Mucosa of descending colon (tissue), 3 donors: ENCODE measurements around the gene HIPK2. TPM values are rescaled to one million over a fixed set of nuclear protein-coding genes. Genes with fewer than 3 reads are reported as not detected.

Experiments used
- ATAC-seq: fragments of 200-7000 bp; cut with Tn5 transposase; one replicate; pipeline ENCODE4 v1.9.1; 2020; ENCODE audit warnings: mild to moderate bottlenecking, moderate library complexity
- DNase-seq, 3 donors: peaks; one replicate each; pipeline ENCODE4 v3.0.0-alpha.2; 2020
- H3K36me3 ChIP-seq: fragments of 200-600 bp; one replicate; pipeline ENCODE4 v1.8.0; 2021; ENCODE audit warnings: low read depth, mild to moderate bottlenecking
- H3K4me1 ChIP-seq: fragments of 200-600 bp; one replicate; pipeline ENCODE4 v1.8.0; 2021; ENCODE audit warnings: low read depth, mild to moderate bottlenecking
- H3K4me3 ChIP-seq: fragments of 200-600 bp; one replicate; pipeline ENCODE4 v1.8.0; 2021; ENCODE audit warnings: mild to moderate bottlenecking
- H3K9me3 ChIP-seq: fragments of 200-600 bp; one replicate; pipeline ENCODE4 v1.8.0; 2021; ENCODE audit warnings: mild to moderate bottlenecking
- intact Hi-C, 2 donors: fragments of 100-400 bp; cut with DNase I in 1 of 2; cut with micrococcal nuclease in 1 of 2; formaldehyde crosslinking; loops; one replicate each; pipeline versions ENCODE4 v1.11.0 to v1.11.1; 2022; cut with DNase I, micrococcal nuclease
- total RNA-seq, 3 donors: library from RNA; stranded (reverse); fragmentation: NEBNext Ultra II Directional in 2 of 3; extraction: Animal tissue kit (Norgen Biotek cat#: 25700) in 2 of 3; gene quantifications; one replicate each; pipeline versions ENCODE4 v1.2.1 to v1.2.4, GENCODE V29; 2021 to 2023
- TF ChIP-seq, protein P1 (sequence below): fragments of 200-600 bp; IDR thresholded peaks from one replicate; pipeline ENCODE4 v1.8.0; 2022; ENCODE audit warnings: antibody characterized with exemption, mild to moderate bottlenecking
- donor health status: DM: no; HTN: no; CAD: no; lungs with moderate emphysema.
- donor health status: DM: no; HTN: no; CAD: no.
- donor health status: DM: no; HTN: yes; CAD: no.

HIPK2 gene
- total RNA-seq, 3 donors from 2014 or later, result 29.9 to 63.6 (median 39.9) TPM

- Histone ChIP-seq H3K4me3 (no peak overlapping the region), H3K9me3 (no peaks in the 10 kb centered on the region), H3K36me3 (no peaks in the 10 kb centered on the region), H3K4me1 (peaks cover 10% of the 10 kb centered on the region)
- ATAC-seq (peak; percentile 90), DNase-seq (peak; percentile 70 to 77 (median 72))
- TF ChIP-seq, protein P1, sequence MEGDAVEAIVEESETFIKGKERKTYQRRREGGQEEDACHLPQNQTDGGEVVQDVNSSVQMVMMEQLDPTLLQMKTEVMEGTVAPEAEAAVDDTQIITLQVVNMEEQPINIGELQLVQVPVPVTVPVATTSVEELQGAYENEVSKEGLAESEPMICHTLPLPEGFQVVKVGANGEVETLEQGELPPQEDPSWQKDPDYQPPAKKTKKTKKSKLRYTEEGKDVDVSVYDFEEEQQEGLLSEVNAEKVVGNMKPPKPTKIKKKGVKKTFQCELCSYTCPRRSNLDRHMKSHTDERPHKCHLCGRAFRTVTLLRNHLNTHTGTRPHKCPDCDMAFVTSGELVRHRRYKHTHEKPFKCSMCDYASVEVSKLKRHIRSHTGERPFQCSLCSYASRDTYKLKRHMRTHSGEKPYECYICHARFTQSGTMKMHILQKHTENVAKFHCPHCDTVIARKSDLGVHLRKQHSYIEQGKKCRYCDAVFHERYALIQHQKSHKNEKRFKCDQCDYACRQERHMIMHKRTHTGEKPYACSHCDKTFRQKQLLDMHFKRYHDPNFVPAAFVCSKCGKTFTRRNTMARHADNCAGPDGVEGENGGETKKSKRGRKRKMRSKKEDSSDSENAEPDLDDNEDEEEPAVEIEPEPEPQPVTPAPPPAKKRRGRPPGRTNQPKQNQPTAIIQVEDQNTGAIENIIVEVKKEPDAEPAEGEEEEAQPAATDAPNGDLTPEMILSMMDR, result no peak
- intact Hi-C loops, result no loop called here
These were observed 86.5 kb downstream of the HIPK2 start for GRCh38 chr7:139691253-139691781.

- Histone ChIP-seq H3K4me1 (peaks cover 10% of the 10 kb centered on the region), H3K4me3 (no peak overlapping the region), H3K36me3 (no peaks in the 10 kb centered on the region), H3K9me3 (peaks cover 5% of the 10 kb centered on the region)
- intact Hi-C loops, result no loop called here
- TF ChIP-seq, protein P1, result no peak
- ATAC-seq (no peak), DNase-seq (no peak)
These were observed 89.7 kb downstream of the HIPK2 start for GRCh38 chr7:139687980-139688632.

DNA sequence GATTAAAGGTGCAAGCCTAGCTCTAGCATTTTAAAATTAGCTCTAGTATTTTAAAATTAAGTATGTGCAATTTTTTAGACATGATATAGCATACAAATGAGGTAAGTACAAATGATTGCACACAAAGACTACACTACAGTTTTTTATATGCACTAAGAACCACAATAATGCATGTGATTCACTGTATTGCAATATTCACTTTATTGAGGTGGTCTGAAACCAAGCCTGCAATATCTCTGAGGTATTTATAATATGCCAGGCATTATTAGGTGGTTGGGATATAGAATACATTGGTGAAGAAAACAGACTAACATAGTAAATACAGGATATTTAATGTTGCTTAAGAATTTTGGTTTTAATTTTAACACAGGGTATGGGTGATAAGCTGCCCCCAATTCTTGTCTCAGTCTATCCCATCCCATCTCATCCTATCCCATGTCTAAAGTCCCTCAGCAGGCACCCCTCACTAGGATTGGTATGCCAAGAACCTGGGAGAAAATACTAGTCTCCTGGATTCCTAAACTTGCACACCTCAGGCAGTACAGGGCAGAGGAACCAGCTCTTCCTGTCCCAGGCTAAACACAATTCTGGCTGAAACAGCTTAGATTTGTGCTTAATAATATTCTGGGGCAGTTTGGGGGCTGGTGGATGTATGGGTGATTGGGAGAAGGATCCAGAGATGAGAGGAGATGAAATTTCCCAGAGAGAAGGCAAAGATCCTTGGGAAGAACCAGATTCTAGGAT is 90.4 kb downstream of the HIPK2 start:
- Histone ChIP-seq H3K4me3 (no peak overlapping the region), H3K36me3 (no peaks in the 10 kb centered on the region), H3K9me3 (peaks cover 5% of the 10 kb centered on the region), H3K4me1 (peaks cover 8% of the 10 kb centered on the region)
- DNase-seq (no peak), ATAC-seq (no peak)
- intact Hi-C loops, result no loop called here
- TF ChIP-seq, protein P1, result no peak

GRCh38 chr7:139683137-139683921 is 94.5 kb downstream of the HIPK2 start:
- peaks cover 4% of the 10 kb centered on the region for H3K4me1 ChIP-seq
- TF ChIP-seq, protein P1, result no peak
- intact Hi-C loops, result no loop called here
- no peaks in the 10 kb centered on the region for H3K36me3 ChIP-seq
- DNase-seq (no peak), ATAC-seq (no peak)
- H3K4me3 ChIP-seq, result no peak overlapping the region
- H3K9me3 ChIP-seq, result peaks cover 5% of the 10 kb centered on the region

DNA sequence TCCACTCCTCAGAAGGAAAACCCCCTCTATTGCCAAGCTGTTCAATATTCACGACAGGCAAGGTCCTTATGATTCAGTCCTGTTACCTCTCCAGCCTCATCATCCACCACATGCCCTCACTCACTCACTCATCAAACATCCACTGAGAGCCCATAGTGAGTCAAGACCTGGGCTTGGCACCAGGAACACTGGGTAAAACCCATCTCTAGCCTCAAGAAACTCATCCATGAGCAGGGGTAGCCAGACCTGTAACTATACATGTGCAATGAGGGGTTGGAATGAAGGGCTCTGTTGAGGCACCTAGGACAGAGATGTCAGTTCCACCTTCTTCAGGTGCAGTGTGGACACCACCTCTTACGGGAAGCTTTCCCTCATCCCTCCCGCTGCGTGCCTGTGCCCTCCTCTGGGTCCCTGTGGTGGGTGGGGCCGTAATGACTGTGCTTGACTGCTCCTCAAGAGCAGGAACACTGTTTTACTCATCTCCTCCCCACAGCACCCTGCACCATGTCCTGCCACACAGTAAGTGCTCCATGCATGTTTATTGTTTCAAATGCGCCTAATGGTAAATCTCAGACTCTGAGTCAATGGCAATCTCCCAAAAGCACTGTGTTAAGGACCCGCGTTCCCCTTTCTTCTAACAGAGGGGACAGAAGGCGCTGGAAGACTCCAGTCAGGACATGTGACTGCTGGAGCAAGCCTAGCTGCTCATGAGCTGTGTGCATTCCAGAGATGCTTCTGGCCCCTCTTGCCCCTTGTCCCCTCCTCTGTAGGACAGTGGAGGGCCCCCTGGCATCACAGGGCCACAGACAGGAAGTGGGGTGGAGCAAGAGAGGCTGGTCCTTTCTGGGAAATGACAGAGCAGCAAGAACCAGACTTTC is 95.4 kb downstream of the HIPK2 start:
- DNase-seq (no peak), ATAC-seq (peak; percentile 43)
- intact Hi-C loops, result no loop called here

More for the DNA sequence above, 95.4 kb downstream of the HIPK2 start:
- H3K4me1 ChIP-seq, result peaks cover 4% of the 10 kb centered on the region
- TF ChIP-seq, protein P1, result no peak
- peaks cover 5% of the 10 kb centered on the region for H3K9me3 ChIP-seq
- H3K36me3 ChIP-seq, result no peaks in the 10 kb centered on the region
- no peak overlapping the region for H3K4me3 ChIP-seq
